A673 (cell line): ENCODE data around the gene GALNT2.

ENCODE experiments used
- CTCF ChIP-seq: fragments of 300-800, 200-600 bp; sonication (generic); conservative IDR thresholded peaks from 2 replicates; pipeline ENCODE4 v1.5.1; 2017; ENCODE audit warnings: low read depth, mild to moderate bottlenecking, antibody characterized with exemption, low read length, moderate library complexity, mixed read lengths
- EZH2 ChIP-seq: fragments of 200-600 bp; sonication (generic); IDR thresholded peaks from 2 replicates; pipeline ENCODE4 v1.6.1; 2017; ENCODE audit warnings: borderline replicate concordance, low read depth, mild to moderate bottlenecking, mixed read lengths, antibody characterized with exemption, low read length; ENCODE audit not compliant: poor library complexity, severe bottlenecking

GRCh38 chr1:230232371-230232771 is 165.3 kb downstream of the GALNT2 start:
- no peak for TF ChIP-seq CTCF
- TF ChIP-seq EZH2 = no peak
